HG03432 (cell line): ENCODE results near the gene CDC42BPA.

Source experiments
- ATAC-seq: cut with Tn5 transposase; IDR thresholded peaks from one replicate; pipeline ENCODE4 v1.9.1; 2021; ENCODE audit warnings: mild to moderate bottlenecking, moderate library complexity; ENCODE audit not compliant: unreplicated experiment

The CDC42BPA gene

DNA sequence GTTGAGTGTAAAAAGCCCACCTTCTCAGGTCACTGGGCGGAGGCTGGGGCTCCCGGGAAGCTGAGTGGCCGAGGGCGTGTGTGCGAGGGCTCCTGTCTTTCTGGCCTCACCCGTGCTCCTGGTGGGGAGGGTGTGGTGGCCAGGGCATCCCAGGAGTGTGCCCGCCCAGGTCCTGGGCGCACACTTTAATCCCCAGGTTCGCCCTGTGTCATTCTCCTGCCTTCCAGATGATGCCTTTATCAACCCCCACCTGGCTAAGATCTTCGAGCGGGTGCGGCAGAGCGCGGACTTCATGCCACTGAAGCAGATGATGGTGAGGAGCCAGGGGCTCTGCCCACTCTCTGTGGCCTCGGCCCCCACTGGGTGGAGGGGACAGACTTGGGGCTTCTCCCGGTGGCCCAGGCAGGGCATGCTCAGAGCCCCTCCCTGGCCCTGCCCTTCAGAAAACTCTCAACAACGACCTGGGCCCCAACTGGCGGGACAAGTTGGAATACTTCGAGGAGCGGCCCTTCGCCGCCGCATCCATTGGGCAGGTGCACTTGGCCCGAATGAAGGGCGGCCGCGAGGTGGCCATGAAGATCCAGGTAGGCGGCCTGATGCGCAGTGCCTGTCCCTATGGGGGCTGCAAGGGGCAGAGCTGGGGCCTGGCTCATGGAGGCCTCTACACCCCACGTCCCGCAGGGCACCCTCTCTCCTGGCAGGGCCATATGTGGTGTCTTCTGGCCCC lies 335.7 kb downstream of the CDC42BPA start:
- ATAC-seq = no peak

DNA sequence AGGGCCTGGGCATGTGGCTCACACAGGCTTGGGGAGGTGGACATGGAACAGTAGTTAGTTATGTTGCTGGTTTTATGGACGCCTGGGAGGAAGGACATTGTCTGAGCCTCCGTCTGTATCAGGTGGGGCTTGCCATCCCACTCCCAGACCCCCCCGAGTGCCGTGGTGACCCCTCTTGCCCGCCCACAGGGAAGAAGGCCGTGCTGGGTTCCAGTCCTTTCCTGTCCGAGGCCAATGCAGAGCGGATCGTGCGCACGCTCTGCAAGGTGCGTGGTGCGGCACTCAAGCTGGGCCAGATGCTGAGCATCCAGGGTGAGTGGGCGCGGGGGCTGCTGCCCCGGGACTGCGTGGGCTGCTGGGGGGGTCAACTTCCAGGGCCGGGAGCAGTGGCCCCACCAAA lies 336.5 kb downstream of the CDC42BPA start:
- ATAC-seq = no peak

DNA sequence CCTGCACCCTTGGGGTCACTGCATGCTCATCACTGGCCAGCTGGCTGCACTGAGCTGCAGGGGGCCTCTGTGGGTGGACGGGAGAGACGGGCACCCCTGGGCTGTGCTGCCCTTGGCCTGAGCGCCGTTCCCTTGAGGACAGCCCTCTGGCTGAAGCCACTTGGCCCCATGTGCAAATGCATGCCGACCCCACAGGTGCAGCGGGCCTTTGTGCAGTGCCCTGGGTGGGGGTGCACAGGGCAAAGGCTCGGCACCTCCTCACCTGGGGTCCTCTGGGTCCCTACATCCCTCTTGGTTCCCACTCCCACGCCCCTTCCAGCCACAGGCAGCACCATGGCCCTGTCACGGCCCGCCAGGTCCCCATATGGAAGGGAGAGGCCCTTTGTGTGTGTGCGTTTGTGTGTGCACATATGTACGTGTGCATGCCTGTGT lies 336.9 kb downstream of the CDC42BPA start:
- ATAC-seq = no peak

DNA sequence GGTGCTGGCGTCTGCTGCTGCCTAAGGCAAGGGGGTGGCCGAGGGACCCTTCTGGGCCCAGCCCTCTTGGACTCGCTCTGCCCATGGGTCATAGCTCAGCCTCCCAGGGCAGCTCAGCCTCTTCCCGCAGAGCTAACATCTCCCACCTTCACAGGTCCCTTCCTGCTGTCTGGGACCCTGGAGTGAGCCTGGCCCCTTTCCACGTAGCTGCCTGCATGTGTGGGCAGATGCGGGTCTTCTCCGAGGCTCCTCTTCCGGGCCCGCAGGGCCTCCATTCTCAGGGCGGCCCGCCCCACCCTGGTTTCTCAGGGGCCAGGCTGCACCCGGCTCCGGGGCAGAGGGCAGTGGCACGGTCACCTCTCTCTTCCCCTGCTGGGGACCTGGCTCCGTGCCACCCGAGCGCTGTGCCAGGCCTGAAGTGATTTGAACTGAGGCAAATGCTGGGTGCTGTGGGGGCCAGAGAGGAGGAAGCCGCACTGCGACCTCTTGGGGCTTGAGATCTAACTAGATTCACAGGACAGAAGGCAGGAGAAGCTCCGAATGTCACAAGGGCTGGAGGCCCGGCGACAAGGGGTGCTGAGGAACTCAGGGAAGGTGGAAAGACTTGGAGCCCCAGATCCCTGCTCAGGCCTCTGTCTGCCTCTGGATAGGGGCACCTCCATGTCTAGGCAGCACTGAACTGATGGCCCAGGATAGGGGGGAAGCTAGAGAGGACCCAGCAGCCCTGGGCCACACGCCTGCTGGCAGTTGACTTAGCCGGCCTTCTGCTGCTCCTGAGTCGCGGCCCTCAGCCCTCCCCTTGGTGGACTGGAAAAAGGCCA lies 337.5 kb downstream of the CDC42BPA start:
- no peak for ATAC-seq

DNA sequence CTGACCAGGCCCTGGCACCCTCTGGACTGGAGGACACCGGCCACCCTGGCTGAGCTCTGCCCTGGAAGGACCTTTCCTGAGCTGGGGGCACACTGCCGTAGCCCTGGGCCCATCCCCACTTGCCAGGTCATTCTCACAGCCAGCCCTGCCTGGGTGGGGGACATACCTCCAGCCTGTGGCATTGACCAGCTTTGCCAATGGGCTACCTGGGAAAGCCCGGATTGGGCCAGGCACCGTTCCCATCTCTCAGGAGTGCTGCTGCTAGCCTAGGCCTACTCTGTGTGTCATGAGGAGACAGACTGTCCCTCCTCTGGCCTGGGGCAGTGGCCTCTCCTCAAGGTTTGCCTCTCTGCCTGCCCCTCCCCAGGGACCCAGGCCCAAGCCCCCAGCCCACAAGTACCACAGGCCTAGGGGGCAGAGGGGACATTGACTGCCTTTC lies 338.2 kb downstream of the CDC42BPA start:
- no peak for ATAC-seq

DNA sequence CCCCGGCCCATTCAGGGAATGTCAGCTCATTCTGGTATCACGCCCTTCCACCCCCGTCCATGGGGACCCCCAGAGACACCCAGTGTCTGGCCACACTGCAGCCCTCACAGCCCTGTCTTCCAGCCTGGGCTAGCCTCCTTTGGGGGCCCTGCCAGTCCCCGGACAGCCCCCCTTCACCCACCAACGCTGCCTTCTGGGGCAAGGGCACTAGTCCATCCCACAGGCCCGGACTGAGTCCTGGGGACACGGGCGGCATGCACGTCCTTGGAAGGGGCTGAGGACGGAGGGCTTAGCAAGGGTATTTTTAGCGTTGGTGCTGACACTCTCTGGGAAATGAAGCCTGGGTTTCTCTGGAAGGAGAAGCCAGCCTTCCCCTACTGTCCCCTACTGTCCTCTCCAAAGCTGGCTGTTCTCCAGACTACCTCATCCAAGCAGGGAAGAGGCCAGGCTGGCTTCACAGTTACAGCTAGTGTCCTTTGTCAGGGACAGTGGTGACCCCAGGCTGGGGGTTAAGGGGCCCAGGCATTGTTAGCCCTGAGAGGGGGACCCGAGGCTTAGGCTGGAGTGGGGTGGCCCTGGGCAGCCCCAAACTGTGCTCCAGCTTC lies 338.7 kb downstream of the CDC42BPA start:
- no peak for ATAC-seq

DNA sequence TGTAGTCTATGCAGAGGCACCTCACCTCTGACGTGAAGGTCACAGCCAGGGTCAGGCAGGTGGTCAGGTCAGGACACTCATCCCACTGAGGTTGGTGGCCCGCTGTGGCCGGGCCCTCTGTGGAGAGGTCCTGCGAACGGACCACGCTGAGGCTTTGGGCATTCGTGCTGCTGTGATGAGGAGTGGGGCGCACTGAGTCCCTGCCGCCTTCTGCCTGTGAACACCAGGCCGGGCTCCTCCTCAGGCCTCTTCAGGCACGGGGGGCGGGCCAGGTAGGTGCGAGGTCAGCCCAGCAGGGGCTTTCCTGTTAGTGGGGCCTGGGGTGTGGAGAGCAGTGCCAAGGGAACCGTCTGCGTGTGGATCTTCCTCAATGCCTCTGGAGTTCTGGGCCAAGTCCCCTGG lies 339.2 kb downstream of the CDC42BPA start:
- no peak for ATAC-seq

DNA sequence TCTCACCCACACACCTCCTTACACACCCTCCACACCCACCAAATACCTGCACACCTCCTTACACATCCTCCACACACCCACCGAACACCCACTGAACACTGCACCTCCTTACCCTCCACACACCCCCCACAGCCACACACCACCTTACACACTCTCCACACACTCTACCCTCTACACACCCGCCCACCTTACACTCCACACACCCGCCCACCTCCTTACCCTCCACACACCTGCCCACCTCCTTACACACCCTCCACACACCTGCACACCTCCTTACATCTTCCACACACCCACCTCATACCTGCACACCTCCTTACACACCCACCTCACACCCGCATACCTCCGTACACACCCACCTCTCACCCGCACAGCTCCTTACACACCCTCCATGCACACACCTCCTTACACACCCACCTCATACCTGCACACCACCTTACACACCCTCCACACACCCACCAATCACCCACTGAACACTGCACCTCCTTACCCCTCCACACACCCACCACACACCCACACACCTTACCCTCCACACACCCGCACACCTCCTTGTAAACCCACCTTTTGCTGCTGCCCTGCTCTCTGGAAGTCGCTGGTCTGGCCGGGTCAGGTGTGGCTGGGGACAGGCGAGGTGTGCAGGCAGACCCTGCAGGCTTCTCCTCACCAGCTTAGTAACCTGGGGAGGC lies 339.7 kb downstream of the CDC42BPA start:
- no peak for ATAC-seq

DNA sequence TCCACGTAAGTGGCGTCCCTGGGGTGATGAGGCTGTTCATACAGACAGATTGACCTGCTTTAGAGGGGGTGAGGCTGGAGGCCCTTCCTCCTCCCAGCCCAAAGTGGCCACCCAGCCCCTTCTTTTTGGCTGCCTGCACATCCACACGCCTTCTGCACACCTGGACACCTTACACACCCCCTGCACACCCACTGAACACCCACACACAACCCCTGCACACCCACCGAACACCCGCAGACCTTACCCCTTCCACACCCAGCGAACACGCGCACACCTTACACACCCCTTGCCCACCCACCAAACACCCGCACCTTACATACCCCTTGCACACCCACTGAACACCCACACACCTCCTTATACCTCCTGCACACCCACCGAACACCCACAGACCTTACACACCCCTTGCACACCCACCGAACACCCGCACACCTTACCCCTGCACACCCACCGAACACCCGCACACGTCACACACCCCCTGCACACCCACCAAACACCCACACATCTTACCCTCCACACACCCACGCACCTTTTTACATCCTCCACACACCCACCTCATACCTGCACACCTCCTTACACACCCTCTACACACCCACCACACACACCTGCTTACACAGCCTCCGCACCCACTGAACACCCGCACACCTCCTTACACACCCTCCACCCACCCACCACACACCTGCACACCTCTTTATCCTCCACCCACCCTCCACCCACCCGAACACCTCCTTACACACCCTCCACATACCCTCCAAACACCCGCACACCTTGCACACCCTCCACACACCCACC lies 340.5 kb downstream of the CDC42BPA start:
- ATAC-seq = no peak

DNA sequence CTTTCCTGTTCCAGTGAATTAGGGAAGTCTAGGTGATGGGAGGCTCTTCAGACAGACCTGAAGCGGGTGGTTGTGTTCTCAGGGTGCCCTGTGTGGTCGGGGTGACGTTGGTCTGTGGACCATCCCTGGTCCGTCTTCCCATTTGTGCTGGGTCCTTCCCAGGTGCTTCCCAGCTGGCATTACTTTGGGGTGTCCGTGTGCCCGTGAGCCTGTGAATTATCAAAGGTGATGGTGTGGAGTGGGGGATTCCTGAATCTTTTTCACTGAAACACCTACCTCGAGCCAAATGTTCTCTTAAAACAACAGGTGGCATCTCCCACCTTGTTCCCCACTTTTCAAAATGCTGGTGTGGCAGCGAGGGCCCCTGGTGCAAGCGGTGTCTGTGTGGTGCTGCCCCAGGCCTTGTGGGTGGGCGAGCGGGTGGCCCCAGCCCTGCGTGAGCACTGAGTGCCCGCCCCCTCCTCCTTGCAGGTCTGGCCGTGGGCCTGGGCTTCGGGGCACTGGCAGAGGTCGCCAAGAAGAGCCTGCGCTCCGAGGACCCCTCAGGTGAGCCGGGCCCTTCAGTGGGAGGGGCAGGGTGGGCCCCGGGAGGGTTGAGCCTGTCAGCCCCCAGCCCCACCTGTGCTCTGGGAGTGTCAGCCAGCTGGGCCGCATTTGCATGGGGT lies 341.2 kb downstream of the CDC42BPA start:
- ATAC-seq = no peak

DNA sequence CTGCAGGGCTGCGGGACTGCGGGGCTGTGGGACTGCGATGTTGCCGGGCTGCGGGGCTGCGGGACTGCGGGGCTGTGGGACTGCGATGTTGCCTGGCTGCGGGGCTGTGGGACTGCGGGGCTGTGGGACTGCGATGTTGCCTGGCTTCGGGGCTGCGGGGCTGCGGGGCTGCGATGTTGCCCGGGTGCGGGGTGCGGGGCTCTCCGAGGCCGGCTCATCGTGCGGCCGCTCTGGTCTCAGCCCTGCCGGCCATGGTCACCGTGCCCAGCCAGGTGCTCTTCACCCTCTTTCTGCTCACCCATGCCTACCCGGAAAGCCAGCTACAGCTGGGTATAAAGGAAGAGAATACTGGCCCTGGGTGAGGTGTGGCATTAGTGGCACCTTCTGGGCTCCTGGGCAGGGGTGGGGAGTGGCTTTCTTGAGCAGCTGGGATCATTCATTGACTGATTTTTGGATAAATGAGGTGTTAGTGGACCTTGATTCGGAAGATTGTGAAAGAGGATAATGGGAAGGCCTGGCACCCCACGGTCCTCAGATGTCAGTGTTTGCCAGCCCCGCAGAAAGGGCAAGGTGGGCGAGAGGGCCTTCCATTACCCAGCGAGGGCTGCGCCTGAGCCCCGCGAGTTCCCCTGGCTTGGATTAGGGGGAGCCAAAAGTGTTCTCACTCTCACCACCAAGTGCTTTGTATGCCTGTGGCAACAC lies 341.9 kb downstream of the CDC42BPA start:
- no peak for ATAC-seq

DNA sequence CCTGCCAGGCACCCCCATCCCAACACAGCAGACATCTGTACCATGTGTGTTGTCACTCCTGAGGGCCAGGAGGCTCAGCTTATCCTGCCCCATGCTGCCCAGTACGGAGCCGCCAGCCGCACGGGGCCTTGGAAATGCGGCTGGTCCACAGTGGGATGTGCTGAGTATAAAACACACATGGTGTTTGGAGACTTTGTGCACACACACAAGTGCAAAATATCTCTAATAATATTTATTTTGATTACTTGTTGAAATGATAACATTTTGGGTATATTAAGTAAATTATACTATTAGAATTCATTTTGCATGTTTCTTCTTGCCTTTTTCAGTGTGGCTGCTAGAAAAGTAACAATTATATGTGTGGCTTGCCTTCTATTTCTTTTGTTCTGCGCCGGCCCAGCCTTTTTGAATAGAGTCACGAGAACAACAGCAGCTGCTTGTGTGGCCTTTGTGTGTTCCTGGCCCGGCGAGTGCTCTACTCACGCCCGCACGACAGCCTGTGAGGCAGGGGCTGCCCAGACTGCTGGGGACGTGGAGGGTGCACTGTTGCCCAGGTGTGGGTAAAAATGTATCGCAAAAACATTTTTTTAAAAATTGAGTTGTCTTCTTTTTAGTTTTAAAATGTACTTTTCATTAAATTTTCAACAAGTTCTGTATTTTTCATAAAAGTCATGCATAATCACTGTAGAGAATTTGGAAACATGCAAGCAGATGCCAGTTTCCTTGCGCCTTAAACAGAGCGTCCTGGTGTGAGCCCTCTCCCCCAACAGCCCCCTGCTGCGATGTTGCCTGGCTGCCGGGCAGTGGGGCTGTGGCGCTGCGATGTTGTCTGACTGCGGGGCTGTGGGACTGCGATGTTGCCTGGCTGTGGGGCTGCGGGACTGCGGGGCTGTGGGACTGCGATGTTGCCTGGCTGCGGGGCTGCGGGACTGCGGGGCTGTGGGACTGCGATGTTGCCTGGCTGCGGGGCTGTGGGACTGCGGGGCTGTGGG lies 342.7 kb downstream of the CDC42BPA start:
- ATAC-seq = no peak

DNA sequence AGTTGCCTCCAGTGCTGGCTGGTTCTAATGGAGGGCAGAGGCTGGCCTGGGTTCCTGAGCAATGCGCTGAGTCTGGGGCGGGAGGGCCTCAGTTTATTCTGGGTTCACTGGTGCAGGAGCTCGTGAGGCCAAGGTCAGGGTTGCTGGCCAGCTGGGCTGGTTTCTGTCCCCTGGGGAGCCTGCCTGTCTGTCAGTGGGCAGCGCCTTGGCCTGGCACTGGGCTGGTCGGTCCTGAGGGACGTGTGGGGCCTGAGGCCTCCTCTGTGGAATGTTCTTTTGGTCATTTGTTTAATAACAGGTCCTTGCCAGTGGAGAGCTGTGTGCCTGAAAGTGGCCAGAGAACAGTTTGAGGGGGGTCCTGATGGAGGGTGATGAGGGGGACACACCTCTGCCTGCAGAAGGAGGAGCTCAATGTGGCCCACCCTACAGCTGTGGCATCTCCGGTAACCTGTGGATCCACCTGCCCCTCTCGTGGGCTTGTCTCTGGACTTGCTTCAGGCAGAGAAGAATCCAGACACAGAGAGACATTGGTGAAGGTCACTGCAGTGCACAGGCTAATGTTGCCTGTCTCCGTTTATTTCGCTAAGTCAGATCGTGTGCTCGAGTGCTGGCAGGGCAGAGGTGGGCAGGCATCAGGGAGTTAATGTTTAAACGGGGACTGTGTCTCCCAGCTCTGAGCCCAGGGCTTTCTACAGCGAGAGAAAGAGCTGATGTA lies 343.6 kb downstream of the CDC42BPA start:
- ATAC-seq = no peak

DNA sequence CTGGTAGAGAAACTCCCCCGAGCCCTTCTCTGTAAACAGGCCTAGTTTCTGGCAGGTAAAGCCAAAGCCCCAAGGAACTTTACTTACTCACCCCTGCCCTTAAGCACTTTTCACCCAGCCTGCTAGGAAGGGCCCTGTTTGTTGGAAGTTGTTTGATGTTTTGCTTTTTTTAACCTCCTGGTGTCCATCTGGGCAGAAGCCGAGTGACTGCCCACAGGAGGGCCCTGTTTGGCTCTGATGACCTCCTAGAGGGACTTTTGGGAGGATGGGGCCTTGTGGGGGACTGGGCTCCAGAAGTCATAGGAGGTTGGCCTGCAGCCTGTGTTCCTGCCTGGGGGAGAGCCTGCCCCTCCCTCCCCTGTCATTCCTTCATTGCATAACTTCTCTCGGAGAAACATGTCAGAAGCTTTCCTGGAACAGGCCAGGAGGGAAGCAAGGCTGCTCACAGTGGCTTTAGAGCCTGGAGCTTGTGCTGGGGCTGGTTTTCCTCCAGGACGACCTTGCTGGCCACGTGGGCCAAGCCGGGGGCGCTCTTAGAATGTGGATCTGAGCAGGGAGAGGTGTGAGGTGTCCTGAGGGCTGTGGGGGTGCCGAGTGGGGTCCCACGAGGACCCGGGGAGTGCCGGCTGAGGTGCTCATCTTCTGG lies 344.3 kb downstream of the CDC42BPA start:
- ATAC-seq = no peak

DNA sequence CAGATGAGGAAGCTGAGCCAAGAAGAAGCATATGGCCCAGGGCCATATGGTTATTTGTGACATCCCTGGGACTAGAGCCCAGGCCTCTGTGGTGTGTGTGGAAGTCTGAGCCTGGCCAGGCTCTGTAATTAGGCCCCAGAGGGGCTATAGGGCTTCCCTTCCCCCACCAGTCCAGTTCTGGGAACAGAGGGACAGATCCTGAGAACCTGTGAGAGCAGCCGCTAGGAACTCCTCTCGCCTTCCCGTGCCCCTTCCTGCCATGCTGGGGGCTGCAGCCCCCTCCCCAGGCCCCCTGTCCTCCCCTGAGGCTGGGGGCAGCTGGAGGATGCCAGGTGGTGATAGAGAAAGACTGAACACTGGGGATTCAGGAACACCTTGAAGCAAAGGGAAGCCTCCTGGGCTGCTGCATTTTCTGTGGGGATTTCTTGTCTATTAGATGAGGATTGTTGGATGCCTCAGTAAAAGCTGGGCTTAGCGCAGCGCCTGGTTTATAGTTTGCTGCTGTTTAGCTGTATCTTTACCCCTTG lies 344.9 kb downstream of the CDC42BPA start:
- no peak for ATAC-seq

DNA sequence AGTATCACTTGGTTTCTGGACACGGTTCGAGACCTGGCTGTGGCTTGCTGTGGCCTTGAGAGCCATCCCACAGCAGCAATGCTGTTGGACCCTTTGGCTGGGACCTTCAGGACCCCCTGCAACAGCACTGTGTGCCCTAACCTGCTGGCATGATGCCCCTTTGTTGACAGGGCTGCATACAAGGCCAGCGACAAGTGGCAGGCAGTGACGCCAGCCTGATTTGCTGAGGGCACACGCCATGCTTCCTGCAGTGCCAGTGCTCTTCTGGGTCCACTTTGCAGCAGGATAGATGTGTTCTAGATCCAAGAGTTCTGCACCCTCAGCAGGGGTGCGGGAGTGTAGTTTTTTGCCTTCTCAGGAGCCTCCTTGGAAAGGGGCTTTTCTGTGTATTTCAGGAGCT lies 345.4 kb downstream of the CDC42BPA start:
- ATAC-seq = no peak

DNA sequence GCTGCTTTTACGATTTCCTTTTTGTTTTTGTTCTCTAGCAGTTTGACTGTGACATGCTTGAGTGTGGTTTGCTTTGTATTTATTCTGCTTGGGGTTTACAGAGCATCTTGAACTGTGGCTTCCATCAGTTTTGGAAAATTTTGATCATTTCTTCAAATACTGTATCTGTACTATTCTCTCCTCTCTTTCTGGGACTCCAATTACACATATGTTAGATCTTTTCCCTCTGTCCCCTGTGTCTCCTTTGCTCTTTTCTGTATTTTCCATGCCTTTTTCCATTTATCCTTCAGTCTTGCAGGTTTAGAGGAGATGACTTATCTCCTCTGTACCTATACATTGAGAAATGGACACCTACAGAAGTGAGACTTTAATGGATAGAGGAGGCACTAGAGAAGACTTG lies 346.5 kb downstream of the CDC42BPA start:
- ATAC-seq = no peak
